HG02678 (cell line): Measurements from ENCODE around the gene MYBPC2.

Source experiments
- ATAC-seq: cut with Tn5 transposase; IDR thresholded peaks from one replicate; pipeline ENCODE4 v1.9.1; 2021; ENCODE audit warnings: mild to moderate bottlenecking, moderate library complexity; ENCODE audit not compliant: unreplicated experiment

The MYBPC2 gene

GRCh38 chr19:50513746-50514345 lies 81.2 kb downstream of the MYBPC2 start, which contains the start of gene ASPDH:
TSS of gene ASPDH (minus strand) at chr19:50513913. CDS start at chr19:50513823, 90 bp downstream.
- ATAC-seq, result no peak

- no peak for ATAC-seq
These were observed 81.9 kb downstream of the MYBPC2 start for GRCh38 chr19:50514346-50515167.

DNA sequence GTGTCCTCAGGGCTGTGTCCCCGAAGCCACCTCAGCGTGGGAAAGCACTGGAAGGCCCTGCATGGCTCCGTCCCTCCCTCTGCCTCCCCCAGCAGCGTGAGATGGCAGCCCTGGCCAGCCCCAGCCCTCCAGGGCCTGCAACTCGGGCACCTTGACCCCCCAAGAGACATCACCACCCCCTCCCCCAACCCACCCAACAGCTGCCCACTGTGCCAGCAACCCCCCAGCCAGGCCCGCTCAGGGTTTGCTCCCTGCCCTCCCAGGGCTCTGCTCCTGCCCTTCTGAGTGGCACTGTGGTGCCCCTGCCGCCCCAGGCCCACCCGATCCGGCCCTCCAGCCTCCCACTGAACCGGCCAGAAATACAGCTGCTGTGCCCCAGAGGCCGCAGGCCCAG lies 82.5 kb downstream of the MYBPC2 start:
- ATAC-seq, result no peak
